Measurements from ENCODE around the gene COPB2. TPM values are rescaled to one million over a fixed set of nuclear protein-coding genes. Genes with fewer than 3 reads are reported as not detected.

COPB2 gene
- total RNA-seq, 2 donors from 2014 or later = 161 to 184 TPM

GRCh38 chr3:139374099-139374498 is 15.3 kb downstream of the COPB2 start:
- H3K36me3 ChIP-seq (ENCODE audit: control insufficient read depth, insufficient read depth, low read length) = peaks cover 96% of the 10 kb centered on the region
- H3K4me3 ChIP-seq (ENCODE audit: low read length) = no peak overlapping the region
- no peak overlapping the region for H3K27ac ChIP-seq (ENCODE audit: low read depth, low read length)
- no peaks in the 10 kb centered on the region for H3K4me1 ChIP-seq (ENCODE audit: control insufficient read depth, insufficient read depth, low read length)
- H3K27ac Mint-ChIP-seq = no peak overlapping the region
- no peak for DNase-seq
- H3K27me3 ChIP-seq (ENCODE audit: control insufficient read depth, insufficient read depth, low read length, poor library complexity, severe bottlenecking) = no peaks in the 10 kb centered on the region
- H3K9me3 Mint-ChIP-seq = no peaks in the 10 kb centered on the region
- no peak overlapping the region for H3K9ac ChIP-seq (ENCODE audit: extremely low read depth, low read length, poor library complexity, severe bottlenecking)
- 90% methylated on average over 2 of the region's 2 CpGs; no CpG with 5 or more reads in 1 of the 2 experiments for WGBS, 2 experiments (ENCODE audit: insufficient coverage in 1 of 2, insufficient read length in 1 of 2)
- no peaks in the 10 kb centered on the region for H3K9me3 ChIP-seq (ENCODE audit: control insufficient read depth, low read length)
- no peaks in the 10 kb centered on the region for H3K27me3 Mint-ChIP-seq (ENCODE audit: insufficient read depth)
- TF ChIP-seq CTCF (conservative IDR thresholded peaks at IDR 0.05) = no peak
- H3K4me1 Mint-ChIP-seq = no peaks in the 10 kb centered on the region
- H3K4me3 Mint-ChIP-seq = no peak overlapping the region
- H3K36me3 Mint-ChIP-seq (ENCODE audit: low read depth) = peaks cover 76% of the 10 kb centered on the region

GRCh38 chr3:139364549-139364948 is 24.9 kb downstream of the COPB2 start:
- no peaks in the 10 kb centered on the region for H3K27me3 ChIP-seq (ENCODE audit: control insufficient read depth, insufficient read depth, low read length, poor library complexity, severe bottlenecking)
- peaks cover 100% of the 10 kb centered on the region for H3K36me3 ChIP-seq (ENCODE audit: control insufficient read depth, insufficient read depth, low read length)
- peaks cover 5% of the 10 kb centered on the region for H3K4me1 ChIP-seq (ENCODE audit: control insufficient read depth, insufficient read depth, low read length)
- H3K4me3 ChIP-seq (ENCODE audit: low read length) = no peak overlapping the region
- H3K9ac ChIP-seq (ENCODE audit: extremely low read depth, low read length, poor library complexity, severe bottlenecking) = no peak overlapping the region
- no peaks in the 10 kb centered on the region for H3K9me3 ChIP-seq (ENCODE audit: control insufficient read depth, low read length)
- DNase-seq = no peak
- peaks cover 20% of the 10 kb centered on the region for H3K4me1 Mint-ChIP-seq
- 100% methylated on average over 1 of the region's 1 CpG; no CpG with 5 or more reads in 1 of the 2 experiments for WGBS, 2 experiments (ENCODE audit: insufficient coverage in 1 of 2, insufficient read length in 1 of 2)
- peaks cover 80% of the 10 kb centered on the region for H3K36me3 Mint-ChIP-seq (ENCODE audit: low read depth)
- H3K4me3 Mint-ChIP-seq = no peak overlapping the region
- no peaks in the 10 kb centered on the region for H3K27me3 Mint-ChIP-seq (ENCODE audit: insufficient read depth)
- no peaks in the 10 kb centered on the region for H3K9me3 Mint-ChIP-seq
- no peak overlapping the region for H3K27ac Mint-ChIP-seq
- no peak overlapping the region for H3K27ac ChIP-seq (ENCODE audit: low read depth, low read length)
- no peak for TF ChIP-seq CTCF (conservative IDR thresholded peaks at IDR 0.05)

GRCh38 chr3:139361276-139361675 is 28.2 kb downstream of the COPB2 start:
- WGBS, 2 experiments (ENCODE audit: insufficient coverage in 1 of 2, insufficient read length in 1 of 2) = 100% methylated on average over 1 to 2 of the region's 2 CpGs
- no peaks in the 10 kb centered on the region for H3K9me3 Mint-ChIP-seq
- TF ChIP-seq CTCF (conservative IDR thresholded peaks at IDR 0.05) = no peak
- H3K27ac ChIP-seq (ENCODE audit: low read depth, low read length) = no peak overlapping the region
- DNase-seq = no peak
- no peaks in the 10 kb centered on the region for H3K27me3 Mint-ChIP-seq (ENCODE audit: insufficient read depth)
- no peak overlapping the region for H3K27ac Mint-ChIP-seq
- H3K36me3 ChIP-seq (ENCODE audit: control insufficient read depth, insufficient read depth, low read length) = peaks cover 100% of the 10 kb centered on the region
- H3K4me1 Mint-ChIP-seq = peaks cover 30% of the 10 kb centered on the region
- H3K4me3 ChIP-seq (ENCODE audit: low read length) = no peak overlapping the region
- peaks cover 82% of the 10 kb centered on the region for H3K36me3 Mint-ChIP-seq (ENCODE audit: low read depth)
- H3K4me1 ChIP-seq (ENCODE audit: control insufficient read depth, insufficient read depth, low read length) = peaks cover 9% of the 10 kb centered on the region
- no peaks in the 10 kb centered on the region for H3K27me3 ChIP-seq (ENCODE audit: control insufficient read depth, insufficient read depth, low read length, poor library complexity, severe bottlenecking)
- no peak overlapping the region for H3K4me3 Mint-ChIP-seq
- no peak overlapping the region for H3K9ac ChIP-seq (ENCODE audit: extremely low read depth, low read length, poor library complexity, severe bottlenecking)
- no peaks in the 10 kb centered on the region for H3K9me3 ChIP-seq (ENCODE audit: control insufficient read depth, low read length)
